K562 (cell line): ENCODE results near the gene RNF215. TPM values are rescaled to one million over a fixed set of nuclear protein-coding genes. Genes with fewer than 3 reads are reported as not detected.

Experiments
- MTA3 ChIP-seq: fragments of 450-650 bp; formaldehyde crosslinking; IDR thresholded peaks from 2 replicates; pipeline ENCODE4 v1.6.1; 2017; ENCODE audit warnings: mild to moderate bottlenecking, borderline replicate concordance
- POLR2B ChIP-seq: fragments of 450-650 bp; IDR thresholded peaks from 2 replicates; pipeline ENCODE4 v1.6.1; 2018; ENCODE audit warnings: low read depth; ENCODE audit not compliant: partially characterized antibody
- RBFOX2 ChIP-seq: fragments of 200-400 bp; formaldehyde crosslinking; IDR thresholded peaks from 2 replicates; pipeline ENCODE4 v1.6.1; 2017; ENCODE audit warnings: low read depth, mild to moderate bottlenecking, low read length, moderate library complexity
- TAF1 ChIP-seq: IDR thresholded peaks from 2 replicates; pipeline ENCODE4 v1.6.1; 2011; ENCODE audit warnings: mild to moderate bottlenecking, low read length, moderate library complexity; ENCODE audit not compliant: insufficient read depth, control insufficient read depth, severe bottlenecking; ENCODE audit errors: extremely low read depth
- XRCC5 ChIP-seq: fragments of 200-400 bp; formaldehyde crosslinking; IDR thresholded peaks from 2 replicates; pipeline ENCODE4 v1.6.1; 2017; ENCODE audit warnings: low read depth, mild to moderate bottlenecking, low read length
- ZNF311 ChIP-seq: fragments of 250-450 bp; sonication (Bioruptor Pico); IDR thresholded peaks from 2 replicates; pipeline ENCODE4 v1.4.0; 2020; ENCODE audit warnings: mild to moderate bottlenecking, moderate library complexity
- polyA plus RNA-seq, 8 experiments: library from polyadenylated mRNA; depleted of rRNA in 4 of 8; stranded (reverse) in 5 of 8; unstranded in 3 of 8; fragments of >200 nt; fragmentation: Nextera tagmentation in 2 of 8; fragmentation: Illumina TruSeq in 1 of 8; extraction: Ambion mirVana in 2 of 8; extraction: Trizol in 1 of 8; gene quantifications; 2 replicates each; pipeline versions ENCODE4 v1.2.1 to v1.2.3, GENCODE V29; 2011 to 2014; ENCODE audit warnings: inconsistent platforms in 1 of 8, missing spikeins in 1 of 8
- total RNA-seq, 7 experiments: library from RNA; depleted of rRNA in 6 of 7; stranded (reverse); fragments of >200 nt in 6 of 7; fragmentation: Illumina TruSeq in 2 of 7; extraction: Trizol in 2 of 7; gene quantifications; 2 replicates each; pipeline versions ENCODE4 v1.2.1 to v1.2.3, GENCODE V29; 2011 to 2021; ENCODE audit warnings: low replicate concordance in 1 of 7
- TF ChIP-seq, protein P1 (sequence below): fragments of 450-650 bp; IDR thresholded peaks from 2 replicates; pipeline ENCODE4 v1.6.1; 2016; ENCODE audit warnings: mild to moderate bottlenecking, moderate library complexity
- TF ChIP-seq, protein P2 (sequence below), 2 experiments: fragments of 200-800 bp in 1 of 2; sonication (Bioruptor generic) in 1 of 2; sonication (generic) in 1 of 2; formaldehyde crosslinking in 1 of 2; IDR thresholded peaks in 1 of 2; conservative IDR thresholded peaks in 1 of 2; 2 replicates each; pipeline versions ENCODE4 v1.5.0 to v1.6.1; 2016 to 2020; ENCODE audit warnings: missing compliant biosample characterization in 1 of 2, missing genetic modification characterization in 1 of 2, missing genetic modification reagents in 1 of 2
- TF ChIP-seq, protein P3 (sequence below), 2 experiments: fragments of 450-650 bp in 1 of 2; IDR thresholded peaks; 2 replicates each; pipeline ENCODE4 v1.6.1; 2011 to 2017; ENCODE audit warnings: low read depth in 2 of 2, antibody characterized with exemption in 1 of 2, borderline replicate concordance in 1 of 2, low read length in 1 of 2, mild to moderate bottlenecking in 1 of 2, mixed read lengths in 1 of 2; ENCODE audit not compliant: control insufficient read depth in 1 of 2

RNF215 gene
- total and polyA plus RNA-seq, 9 of the 15 experiments (the other 6 are each of a cell fraction or from before 2014, with no cell fraction given) = 0.08 to 9.8 (median 2.7) TPM

DNA sequence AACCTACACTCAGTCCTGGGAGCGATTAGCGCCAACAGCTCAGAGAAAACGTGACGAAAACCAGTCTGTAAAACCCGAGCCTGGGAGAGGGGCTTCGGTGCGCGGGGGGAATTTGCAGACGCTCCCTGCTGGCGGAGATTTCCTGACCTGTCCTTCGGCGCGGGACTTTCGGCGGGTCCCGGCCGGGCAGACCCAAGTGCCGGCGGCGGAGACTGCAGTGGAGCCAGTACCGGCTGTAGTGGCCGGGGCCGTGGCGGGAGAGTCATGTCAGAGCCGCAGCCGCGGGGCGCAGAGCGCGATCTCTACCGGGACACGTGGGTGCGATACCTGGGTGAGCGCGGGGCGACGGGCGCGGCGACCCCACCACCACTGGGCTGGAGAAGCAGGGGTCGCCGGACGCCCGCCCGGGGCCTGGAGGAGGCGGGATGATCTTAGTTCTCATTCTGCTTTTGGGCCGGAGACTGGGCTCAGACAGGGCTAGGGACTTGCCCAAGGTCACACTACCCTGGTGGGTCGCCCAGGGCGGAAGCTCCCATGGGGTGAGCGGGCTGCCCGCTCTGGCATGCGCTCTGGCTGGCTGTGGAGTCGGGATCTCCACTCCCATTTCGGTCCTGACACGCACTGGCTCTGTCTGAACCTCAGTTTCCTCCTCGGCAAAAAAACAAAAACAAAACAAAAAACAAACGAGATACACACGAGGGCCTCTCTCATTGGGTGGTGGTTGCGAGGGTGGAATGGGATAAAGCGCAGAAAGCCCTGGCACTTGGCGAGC lies 38.6 kb upstream of the RNF215 start, which contains the start of gene MTFP1 (continued):
- peak; percentile 82 for TF ChIP-seq RBFOX2
- no peak for TF ChIP-seq ZNF311 (CRISPR knock-in tag)
- TF ChIP-seq, protein P1, sequence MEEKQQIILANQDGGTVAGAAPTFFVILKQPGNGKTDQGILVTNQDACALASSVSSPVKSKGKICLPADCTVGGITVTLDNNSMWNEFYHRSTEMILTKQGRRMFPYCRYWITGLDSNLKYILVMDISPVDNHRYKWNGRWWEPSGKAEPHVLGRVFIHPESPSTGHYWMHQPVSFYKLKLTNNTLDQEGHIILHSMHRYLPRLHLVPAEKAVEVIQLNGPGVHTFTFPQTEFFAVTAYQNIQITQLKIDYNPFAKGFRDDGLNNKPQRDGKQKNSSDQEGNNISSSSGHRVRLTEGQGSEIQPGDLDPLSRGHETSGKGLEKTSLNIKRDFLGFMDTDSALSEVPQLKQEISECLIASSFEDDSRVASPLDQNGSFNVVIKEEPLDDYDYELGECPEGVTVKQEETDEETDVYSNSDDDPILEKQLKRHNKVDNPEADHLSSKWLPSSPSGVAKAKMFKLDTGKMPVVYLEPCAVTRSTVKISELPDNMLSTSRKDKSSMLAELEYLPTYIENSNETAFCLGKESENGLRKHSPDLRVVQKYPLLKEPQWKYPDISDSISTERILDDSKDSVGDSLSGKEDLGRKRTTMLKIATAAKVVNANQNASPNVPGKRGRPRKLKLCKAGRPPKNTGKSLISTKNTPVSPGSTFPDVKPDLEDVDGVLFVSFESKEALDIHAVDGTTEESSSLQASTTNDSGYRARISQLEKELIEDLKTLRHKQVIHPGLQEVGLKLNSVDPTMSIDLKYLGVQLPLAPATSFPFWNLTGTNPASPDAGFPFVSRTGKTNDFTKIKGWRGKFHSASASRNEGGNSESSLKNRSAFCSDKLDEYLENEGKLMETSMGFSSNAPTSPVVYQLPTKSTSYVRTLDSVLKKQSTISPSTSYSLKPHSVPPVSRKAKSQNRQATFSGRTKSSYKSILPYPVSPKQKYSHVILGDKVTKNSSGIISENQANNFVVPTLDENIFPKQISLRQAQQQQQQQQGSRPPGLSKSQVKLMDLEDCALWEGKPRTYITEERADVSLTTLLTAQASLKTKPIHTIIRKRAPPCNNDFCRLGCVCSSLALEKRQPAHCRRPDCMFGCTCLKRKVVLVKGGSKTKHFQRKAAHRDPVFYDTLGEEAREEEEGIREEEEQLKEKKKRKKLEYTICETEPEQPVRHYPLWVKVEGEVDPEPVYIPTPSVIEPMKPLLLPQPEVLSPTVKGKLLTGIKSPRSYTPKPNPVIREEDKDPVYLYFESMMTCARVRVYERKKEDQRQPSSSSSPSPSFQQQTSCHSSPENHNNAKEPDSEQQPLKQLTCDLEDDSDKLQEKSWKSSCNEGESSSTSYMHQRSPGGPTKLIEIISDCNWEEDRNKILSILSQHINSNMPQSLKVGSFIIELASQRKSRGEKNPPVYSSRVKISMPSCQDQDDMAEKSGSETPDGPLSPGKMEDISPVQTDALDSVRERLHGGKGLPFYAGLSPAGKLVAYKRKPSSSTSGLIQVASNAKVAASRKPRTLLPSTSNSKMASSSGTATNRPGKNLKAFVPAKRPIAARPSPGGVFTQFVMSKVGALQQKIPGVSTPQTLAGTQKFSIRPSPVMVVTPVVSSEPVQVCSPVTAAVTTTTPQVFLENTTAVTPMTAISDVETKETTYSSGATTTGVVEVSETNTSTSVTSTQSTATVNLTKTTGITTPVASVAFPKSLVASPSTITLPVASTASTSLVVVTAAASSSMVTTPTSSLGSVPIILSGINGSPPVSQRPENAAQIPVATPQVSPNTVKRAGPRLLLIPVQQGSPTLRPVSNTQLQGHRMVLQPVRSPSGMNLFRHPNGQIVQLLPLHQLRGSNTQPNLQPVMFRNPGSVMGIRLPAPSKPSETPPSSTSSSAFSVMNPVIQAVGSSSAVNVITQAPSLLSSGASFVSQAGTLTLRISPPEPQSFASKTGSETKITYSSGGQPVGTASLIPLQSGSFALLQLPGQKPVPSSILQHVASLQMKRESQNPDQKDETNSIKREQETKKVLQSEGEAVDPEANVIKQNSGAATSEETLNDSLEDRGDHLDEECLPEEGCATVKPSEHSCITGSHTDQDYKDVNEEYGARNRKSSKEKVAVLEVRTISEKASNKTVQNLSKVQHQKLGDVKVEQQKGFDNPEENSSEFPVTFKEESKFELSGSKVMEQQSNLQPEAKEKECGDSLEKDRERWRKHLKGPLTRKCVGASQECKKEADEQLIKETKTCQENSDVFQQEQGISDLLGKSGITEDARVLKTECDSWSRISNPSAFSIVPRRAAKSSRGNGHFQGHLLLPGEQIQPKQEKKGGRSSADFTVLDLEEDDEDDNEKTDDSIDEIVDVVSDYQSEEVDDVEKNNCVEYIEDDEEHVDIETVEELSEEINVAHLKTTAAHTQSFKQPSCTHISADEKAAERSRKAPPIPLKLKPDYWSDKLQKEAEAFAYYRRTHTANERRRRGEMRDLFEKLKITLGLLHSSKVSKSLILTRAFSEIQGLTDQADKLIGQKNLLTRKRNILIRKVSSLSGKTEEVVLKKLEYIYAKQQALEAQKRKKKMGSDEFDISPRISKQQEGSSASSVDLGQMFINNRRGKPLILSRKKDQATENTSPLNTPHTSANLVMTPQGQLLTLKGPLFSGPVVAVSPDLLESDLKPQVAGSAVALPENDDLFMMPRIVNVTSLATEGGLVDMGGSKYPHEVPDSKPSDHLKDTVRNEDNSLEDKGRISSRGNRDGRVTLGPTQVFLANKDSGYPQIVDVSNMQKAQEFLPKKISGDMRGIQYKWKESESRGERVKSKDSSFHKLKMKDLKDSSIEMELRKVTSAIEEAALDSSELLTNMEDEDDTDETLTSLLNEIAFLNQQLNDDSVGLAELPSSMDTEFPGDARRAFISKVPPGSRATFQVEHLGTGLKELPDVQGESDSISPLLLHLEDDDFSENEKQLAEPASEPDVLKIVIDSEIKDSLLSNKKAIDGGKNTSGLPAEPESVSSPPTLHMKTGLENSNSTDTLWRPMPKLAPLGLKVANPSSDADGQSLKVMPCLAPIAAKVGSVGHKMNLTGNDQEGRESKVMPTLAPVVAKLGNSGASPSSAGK = peak; percentile 77
- TF ChIP-seq XRCC5 = 0 out of 2 replicates have a peak, but pooled peaks have one; percentile 8
- TF ChIP-seq MTA3 = peak; percentile 48; the same call in 1 of the 2 replicates
- TF ChIP-seq POLR2B = peak; percentile 28
- TF ChIP-seq, protein P2, sequence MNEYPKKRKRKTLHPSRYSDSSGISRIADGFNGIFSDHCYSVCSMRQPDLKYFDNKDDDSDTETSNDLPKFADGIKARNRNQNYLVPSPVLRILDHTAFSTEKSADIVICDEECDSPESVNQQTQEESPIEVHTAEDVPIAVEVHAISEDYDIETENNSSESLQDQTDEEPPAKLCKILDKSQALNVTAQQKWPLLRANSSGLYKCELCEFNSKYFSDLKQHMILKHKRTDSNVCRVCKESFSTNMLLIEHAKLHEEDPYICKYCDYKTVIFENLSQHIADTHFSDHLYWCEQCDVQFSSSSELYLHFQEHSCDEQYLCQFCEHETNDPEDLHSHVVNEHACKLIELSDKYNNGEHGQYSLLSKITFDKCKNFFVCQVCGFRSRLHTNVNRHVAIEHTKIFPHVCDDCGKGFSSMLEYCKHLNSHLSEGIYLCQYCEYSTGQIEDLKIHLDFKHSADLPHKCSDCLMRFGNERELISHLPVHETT (CRISPR knock-in tag; conservative IDR thresholded peaks at IDR 0.05 in 1 of 2, IDR thresholded peaks at IDR 0.05 in 1 of 2) = peak in 1 of 2 experiments; percentile 9; a peak in 1 of 4 replicates
- TF ChIP-seq, protein P3, sequence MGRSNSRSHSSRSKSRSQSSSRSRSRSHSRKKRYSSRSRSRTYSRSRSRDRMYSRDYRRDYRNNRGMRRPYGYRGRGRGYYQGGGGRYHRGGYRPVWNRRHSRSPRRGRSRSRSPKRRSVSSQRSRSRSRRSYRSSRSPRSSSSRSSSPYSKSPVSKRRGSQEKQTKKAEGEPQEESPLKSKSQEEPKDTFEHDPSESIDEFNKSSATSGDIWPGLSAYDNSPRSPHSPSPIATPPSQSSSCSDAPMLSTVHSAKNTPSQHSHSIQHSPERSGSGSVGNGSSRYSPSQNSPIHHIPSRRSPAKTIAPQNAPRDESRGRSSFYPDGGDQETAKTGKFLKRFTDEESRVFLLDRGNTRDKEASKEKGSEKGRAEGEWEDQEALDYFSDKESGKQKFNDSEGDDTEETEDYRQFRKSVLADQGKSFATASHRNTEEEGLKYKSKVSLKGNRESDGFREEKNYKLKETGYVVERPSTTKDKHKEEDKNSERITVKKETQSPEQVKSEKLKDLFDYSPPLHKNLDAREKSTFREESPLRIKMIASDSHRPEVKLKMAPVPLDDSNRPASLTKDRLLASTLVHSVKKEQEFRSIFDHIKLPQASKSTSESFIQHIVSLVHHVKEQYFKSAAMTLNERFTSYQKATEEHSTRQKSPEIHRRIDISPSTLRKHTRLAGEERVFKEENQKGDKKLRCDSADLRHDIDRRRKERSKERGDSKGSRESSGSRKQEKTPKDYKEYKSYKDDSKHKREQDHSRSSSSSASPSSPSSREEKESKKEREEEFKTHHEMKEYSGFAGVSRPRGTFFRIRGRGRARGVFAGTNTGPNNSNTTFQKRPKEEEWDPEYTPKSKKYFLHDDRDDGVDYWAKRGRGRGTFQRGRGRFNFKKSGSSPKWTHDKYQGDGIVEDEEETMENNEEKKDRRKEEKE (IDR thresholded peaks at IDR 0.05; ENCODE audit: borderline replicate concordance in 1 of 2, control insufficient read depth in 1 of 2, low read depth in 2 of 2, low read length in 1 of 2) = no peak
- peak; percentile 54 for TF ChIP-seq TAF1
